ENCODE measurements around the gene HSPG2.

- TF ChIP-seq CTCF (IDR thresholded peaks at IDR 0.05; ENCODE audit: poor library complexity) (no peak), EZH2 (IDR thresholded peaks at IDR 0.05; ENCODE audit: borderline replicate concordance) (no peak)
These were observed 1.7 kb downstream of the HSPG2 start for GRCh38 chr1:21935393-21935804.
